Measurements from ENCODE around the gene PTPRG. TPM values are rescaled to one million over a fixed set of nuclear protein-coding genes. Genes with fewer than 3 reads are reported as not detected.

The PTPRG gene
- total and polyA plus RNA-seq, 2 donors (not counting 3 experiments of a cell fraction or from before 2014, with no cell fraction given), result 8.9 to 39.1 TPM

DNA sequence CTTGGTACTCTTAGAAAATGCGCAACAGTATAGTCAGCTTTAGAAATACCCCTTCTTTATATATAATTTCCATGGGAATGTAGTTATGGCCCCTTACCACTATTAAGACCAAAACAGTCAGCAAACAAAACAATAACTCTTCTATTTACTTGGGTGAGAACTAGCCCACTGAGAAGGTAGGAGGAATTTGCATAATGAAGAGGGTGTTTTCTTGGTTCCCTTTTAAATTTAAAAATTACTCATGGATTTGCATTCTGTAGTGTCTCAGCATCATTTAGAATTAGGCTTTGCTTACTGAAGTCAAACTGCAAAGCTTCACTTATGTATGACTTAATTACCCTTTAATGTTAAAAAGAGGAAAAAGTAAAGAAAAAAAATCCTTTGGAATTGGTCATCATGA is 350.8 kb downstream of the PTPRG start:
- dilution Hi-C loops (cut with MboI; ENCODE audit: extremely low pct_ligation_motif_present, low sequenced_read_pairs) (no loop called here), intact Hi-C loops (cut with micrococcal nuclease) (no loop called here)
- no peaks in the 10 kb centered on the region for H3K4me1 ChIP-seq (ENCODE audit: control insufficient read depth, extremely low read depth, insufficient read depth, low read length)
- no peaks in the 10 kb centered on the region for H3K36me3 ChIP-seq (ENCODE audit: control insufficient read depth in 2 of 2, extremely low read depth in 1 of 2, insufficient read depth in 2 of 2, low read length in 2 of 2)
- DNase-seq (ENCODE audit: low read depth, low spot score) (no peak), FAIRE-seq (no peak)
- no peak overlapping the region for H3K27ac ChIP-seq (ENCODE audit: insufficient read depth, low read depth, low read length)
- TF ChIP-seq JUN (IDR thresholded peaks at IDR 0.05; ENCODE audit: borderline replicate concordance, insufficient read depth, insufficient read length, low read depth), result no peak
- TF ChIP-seq, protein P1, sequence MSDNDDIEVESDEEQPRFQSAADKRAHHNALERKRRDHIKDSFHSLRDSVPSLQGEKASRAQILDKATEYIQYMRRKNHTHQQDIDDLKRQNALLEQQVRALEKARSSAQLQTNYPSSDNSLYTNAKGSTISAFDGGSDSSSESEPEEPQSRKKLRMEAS (IDR thresholded peaks at IDR 0.05; ENCODE audit: insufficient read depth, insufficient read length), result no peak
- TF ChIP-seq, protein P2, sequence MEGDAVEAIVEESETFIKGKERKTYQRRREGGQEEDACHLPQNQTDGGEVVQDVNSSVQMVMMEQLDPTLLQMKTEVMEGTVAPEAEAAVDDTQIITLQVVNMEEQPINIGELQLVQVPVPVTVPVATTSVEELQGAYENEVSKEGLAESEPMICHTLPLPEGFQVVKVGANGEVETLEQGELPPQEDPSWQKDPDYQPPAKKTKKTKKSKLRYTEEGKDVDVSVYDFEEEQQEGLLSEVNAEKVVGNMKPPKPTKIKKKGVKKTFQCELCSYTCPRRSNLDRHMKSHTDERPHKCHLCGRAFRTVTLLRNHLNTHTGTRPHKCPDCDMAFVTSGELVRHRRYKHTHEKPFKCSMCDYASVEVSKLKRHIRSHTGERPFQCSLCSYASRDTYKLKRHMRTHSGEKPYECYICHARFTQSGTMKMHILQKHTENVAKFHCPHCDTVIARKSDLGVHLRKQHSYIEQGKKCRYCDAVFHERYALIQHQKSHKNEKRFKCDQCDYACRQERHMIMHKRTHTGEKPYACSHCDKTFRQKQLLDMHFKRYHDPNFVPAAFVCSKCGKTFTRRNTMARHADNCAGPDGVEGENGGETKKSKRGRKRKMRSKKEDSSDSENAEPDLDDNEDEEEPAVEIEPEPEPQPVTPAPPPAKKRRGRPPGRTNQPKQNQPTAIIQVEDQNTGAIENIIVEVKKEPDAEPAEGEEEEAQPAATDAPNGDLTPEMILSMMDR (IDR thresholded peaks at IDR 0.05; ENCODE audit: extremely low read depth in 1 of 2, insufficient read depth in 1 of 2, low read depth in 1 of 2, low read length in 2 of 2), result no peak
- no peak for TF ChIP-seq GATA2 (IDR thresholded peaks at IDR 0.05; ENCODE audit: insufficient read depth, insufficient read length, low read depth, low read length)
- no peak for TF ChIP-seq FOS (IDR thresholded peaks at IDR 0.05; ENCODE audit: borderline replicate concordance, insufficient read depth, low read length)
- no peak for TF ChIP-seq MYC (IDR thresholded peaks at IDR 0.05; ENCODE audit: low read depth, low read length)
- TF ChIP-seq EZH2 (IDR thresholded peaks at IDR 0.05; ENCODE audit: borderline replicate concordance, low read depth, low read length, severe bottlenecking), result no peak
- no peak for TF ChIP-seq POLR2AphosphoS5 (IDR thresholded peaks at IDR 0.05; ENCODE audit: insufficient read depth, low read depth, low read length)
- TF ChIP-seq POLR2A (IDR thresholded peaks at IDR 0.05; ENCODE audit: low read depth, low read length), result no peak
- H3K79me2 ChIP-seq (ENCODE audit: control insufficient read depth, insufficient read depth, low read length), result no peaks in the 10 kb centered on the region
- no peak overlapping the region for H3K9ac ChIP-seq (replicated peaks; ENCODE audit: extremely low read depth, insufficient read depth, low read length)
- no TSS peak for BruUV-seq (replicated peaks)
- H3K9me3 ChIP-seq (replicated peaks; ENCODE audit: control insufficient read depth, insufficient read depth, low read length), result no peaks in the 10 kb centered on the region
- no peaks in the 10 kb centered on the region for H3K27me3 ChIP-seq (ENCODE audit: control insufficient read depth in 2 of 2, insufficient read depth in 2 of 2, low read length in 2 of 2)
- no peaks in the 10 kb centered on the region for H3K9me1 ChIP-seq (replicated peaks; ENCODE audit: control insufficient read depth, extremely low read depth, insufficient read depth, low read length)
- ChIA-PET POLR2A (no interaction called here), CTCF (no interaction called here)
- no peak overlapping the region for H3K4me2 ChIP-seq (ENCODE audit: insufficient read depth, low read length)
- H2AFZ ChIP-seq (ENCODE audit: low read depth, low read length), result no peak overlapping the region
- H4K20me1 ChIP-seq (replicated peaks; ENCODE audit: control insufficient read depth, extremely low read depth, insufficient read depth, low read length), result no peaks in the 10 kb centered on the region
- no peak overlapping the region for H3K4me3 ChIP-seq (replicated peaks in 1 of 3; ENCODE audit: insufficient read depth in 1 of 3, low read depth in 1 of 3, low read length in 3 of 3)
